DMS53 treated with DMSO at 0.1 percent for 48 hours (cell line): ENCODE results near the gene SLC66A1.

Experiments
- DNase-seq: peaks from one replicate; lab custom pipeline; 2025; ENCODE audit not compliant: unreplicated experiment; lab: John Stamatoyannopoulos, UW

Gene SLC66A1

DNA sequence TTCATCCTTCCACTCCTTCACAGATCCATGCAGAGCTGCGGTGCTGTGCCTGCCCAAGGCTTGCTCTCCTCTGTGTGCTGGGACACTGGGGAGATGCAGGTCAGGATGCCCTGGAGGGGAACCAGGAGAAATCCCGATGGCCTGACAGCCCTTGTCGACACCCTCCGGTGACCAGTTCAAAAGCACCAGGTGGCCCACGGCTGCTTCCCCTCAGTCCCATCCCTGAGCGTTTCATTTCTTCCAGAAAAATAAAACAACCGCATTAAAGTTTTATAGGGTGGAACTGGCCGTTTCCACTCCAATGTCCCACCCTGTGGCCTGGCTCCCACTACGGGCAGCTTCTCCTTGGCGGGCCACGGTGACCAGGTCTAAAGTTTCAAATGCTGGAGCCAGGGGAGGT, 48.3 kb downstream of the SLC66A1 start:
- no peak for DNase-seq

DNA sequence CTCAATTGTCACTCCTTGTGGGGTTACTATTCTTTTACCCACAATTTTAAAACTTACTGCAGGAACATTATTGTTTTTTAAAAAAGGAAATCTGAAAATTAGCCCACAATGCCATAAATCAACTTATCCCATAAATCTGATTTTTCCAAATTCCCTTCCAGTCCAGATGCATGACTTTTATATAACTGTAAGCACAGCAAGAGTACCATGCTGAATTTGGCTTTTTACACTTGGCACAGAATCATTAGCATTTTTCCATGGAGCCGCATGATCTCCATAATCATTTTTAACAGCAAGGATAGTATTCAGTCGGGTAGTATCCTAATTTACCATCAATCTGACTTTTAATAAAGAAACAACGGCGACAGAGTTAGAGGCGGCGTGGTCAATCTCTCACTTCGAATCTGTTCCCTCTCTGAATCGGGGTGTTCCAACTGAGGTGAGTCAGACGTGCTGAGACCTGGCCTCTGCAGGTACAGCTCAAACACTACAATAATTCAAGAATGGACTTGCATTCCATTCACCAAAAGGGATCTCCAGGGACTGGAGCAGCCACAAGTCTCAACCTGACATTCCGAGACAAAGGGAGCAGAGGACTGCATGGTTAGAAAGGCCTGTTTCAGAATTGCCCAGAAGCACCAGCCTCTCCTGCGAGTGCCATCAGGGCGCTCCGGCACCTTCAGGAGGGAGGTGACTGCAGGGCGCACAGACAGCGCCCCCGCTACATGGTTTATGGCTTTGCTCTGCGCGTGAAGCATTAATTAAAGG, 48.9 kb downstream of the SLC66A1 start:
- no peak for DNase-seq

DNA sequence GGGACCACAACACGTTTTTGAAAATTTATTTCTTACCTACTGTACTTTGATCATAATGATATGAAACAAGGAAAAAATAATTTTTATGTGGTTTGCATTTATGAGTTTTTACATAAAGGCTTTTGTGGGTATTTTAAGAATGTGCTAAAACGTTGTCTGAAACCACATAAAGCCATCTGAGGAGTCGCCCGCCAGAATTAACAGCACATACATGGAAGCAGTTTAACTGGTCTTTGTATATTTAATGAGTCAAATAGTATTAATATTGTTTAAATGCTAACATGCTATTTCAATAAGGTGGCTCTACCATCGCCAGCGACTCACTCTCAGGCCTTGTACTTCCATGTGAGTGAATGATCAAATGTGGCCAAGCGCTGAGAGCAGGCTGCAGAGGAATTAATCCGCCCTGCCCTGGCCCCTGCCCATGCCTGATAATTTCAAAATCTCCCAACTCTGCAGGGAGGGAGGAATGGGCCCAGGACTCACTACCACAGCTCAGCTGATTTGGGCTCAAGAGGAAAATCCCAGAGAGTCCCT, 49.6 kb downstream of the SLC66A1 start:
- DNase-seq, result no peak

DNA sequence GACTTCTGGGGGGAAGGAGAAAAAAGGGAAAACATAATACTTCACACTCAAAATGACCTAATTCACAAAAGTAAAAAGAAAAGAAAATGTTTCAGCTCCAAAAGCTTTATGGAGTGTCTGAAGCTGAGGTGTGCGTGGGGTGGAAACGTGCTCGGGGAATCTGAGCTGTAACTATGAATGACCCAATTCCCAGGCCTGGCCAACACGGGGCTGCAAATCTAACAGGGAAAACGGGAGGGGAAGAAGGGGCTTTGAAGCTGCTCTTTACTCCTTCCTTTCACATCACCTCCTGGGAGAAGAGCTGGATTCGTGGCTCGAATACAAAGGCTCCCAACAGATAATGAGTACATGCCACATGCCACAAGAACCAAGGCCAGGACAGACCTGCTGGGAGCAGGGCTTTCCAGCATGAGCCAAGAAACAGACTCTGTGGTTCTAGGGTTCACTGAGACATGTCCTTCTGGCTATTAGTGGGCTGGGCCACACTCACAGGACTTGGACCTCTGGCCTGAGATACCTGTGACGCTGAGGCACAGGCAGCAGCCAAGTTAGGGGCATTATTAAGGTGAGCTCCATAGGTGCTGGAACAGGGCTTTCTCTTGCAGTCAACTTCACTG, 51.5 kb downstream of the SLC66A1 start:
- DNase-seq, result no peak

DNA sequence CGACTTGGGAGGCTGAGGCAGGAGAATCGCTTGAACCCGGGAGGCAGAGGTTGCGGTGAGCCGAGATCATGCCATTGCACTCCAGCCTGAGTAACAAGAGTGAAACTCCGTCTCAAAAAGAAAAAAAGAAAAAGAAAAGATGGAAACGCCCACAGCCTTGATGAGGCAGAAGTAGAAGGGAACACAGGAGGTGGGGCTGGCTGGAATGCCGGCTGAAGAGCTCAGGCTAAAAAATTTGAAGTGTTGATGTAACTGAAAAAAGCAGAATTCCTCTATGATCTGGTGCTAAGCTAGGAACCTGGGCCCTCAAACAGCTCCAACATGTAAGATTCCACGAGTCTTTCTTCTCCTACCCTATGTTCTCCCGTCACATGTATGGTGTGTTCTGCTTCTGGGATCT, 53.6 kb downstream of the SLC66A1 start:
- DNase-seq, result no peak

DNA sequence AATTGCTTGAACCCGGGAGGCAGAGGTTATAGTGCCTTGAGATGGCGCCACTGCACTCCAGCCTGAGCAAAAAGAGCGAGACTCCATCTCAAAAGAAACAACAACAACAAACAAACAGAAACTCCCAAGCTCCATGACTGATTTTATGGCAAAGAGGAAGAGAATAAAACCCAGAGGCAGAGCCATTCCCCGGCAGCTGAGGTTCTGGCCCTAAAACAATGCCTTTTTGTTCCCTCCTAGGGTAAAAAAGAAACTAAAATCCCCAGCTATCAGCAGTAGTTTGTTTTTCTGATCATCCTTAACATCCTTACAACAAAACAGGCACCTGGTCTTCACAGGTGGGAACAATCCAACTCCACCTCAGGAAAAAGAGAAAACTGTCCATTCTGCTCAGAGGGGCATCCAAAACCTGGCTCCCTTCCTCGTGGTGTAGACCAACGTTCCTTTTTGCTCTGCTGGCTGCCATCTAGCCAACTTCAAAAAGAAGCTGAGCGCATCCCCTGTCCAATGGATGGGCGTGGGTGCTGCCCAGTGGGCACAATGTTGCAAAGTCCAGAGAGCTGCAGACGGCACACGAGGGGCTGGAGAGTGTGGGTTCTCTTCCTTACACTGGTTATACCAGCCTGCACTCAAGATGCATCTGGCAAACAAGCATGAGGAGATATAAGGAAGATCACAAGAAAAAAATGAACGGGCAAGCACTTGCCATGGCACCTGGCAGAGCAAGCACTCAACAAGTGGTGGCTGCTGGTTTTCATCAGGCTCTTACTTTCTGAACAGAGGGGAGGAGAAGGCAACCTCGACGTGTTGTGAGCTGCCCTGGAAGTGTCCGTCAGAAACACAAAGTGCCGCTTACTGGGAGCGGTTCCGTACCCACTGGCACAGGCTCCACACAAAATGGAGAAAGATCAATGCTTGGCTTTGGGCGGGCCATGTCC, 54.7 kb downstream of the SLC66A1 start:
- no peak for DNase-seq

DNA sequence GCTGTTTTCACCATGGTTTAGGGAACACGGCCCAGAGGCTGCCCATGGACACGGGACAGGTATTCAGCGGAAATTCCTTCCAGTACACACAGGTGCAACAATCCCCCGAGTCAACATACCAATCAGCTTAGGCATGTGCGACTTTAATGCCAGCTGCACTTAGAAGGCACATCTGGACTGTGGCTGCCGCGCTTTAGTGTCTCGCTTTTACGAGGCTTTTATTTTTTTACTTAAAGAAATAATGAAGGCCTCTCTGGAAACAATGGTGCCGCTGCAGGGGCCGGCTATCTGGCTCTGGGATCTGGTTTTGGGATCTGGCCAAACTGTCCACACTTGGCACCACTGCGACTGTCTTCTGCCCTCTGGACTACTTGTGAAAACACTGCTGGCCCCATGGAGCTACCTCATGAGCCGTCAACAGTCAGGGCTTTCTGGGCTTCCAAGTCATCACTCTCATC, 55.5 kb downstream of the SLC66A1 start:
- DNase-seq, result no peak

DNA sequence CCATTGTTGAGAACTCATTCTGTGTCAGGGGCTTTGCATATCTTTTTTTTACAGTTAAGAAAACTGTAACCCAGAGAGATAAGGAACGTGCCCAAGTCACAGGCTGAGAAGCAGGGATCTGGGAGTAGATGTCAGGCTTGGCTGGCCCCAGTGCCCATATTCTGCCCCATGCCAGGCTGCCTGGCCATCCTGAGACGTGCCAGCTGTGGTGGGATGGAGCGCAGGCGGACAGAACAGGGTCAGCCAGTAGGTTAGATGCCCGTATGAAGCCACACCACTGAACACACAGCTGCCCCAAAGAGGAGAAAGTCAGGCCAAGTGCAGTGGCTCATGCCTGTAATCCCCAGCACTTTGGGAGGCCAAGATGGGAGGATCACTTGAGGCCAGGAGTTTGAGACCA, 55.9 kb downstream of the SLC66A1 start:
- DNase-seq, result no peak

DNA sequence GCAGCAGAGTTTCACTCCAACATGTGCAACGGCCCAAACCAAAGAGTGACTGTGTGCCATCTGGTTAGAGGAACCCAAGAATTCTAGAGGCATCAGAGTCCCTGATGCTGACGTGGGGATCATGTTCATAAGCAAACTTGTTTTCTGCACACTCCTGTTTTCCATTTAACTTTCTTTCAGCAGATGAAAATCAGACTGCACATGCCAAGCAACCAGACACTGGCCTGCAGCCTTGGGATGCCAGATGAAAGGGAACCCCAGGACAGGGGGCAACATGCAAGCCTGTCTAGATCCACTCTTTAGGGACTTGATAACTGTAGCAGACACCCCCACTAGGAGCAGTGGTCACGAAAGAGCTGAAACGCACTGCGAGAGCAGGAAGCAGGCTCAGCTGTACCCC, 56.8 kb downstream of the SLC66A1 start:
- DNase-seq, result no peak

DNA sequence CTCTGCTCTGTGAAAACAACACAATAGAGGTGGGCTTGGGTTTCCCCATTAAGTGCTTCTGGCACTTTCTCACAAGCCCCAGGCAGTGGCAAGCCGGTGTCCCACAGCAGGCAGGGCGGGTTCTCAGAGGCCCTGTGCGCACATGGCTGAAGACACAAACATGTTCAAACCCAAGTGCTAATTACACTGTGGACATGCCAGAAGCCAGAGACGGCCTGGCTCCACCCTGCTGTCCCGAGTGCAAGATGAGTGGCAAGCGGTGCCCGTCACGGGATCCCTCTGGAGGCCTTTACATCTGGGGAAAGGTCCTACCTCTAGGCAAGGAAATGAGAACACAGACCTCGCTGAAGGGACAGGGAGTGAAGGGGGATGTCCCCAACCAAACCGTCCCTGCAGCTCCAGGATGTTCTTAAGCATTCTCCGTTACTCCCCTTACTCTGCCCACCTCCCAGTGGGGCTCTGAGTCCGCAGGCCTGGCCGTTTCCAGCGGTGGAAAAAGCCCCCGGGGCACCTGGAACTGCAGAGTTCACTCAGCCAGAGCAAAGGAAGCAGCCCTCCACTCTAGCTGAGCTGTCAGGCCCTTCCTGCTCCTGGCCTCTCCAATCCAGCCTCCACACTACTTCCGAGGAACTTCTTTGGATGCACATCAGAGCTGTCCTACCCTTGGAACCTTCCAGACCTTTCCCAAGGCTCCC, 57.4 kb downstream of the SLC66A1 start:
- no peak for DNase-seq

DNA sequence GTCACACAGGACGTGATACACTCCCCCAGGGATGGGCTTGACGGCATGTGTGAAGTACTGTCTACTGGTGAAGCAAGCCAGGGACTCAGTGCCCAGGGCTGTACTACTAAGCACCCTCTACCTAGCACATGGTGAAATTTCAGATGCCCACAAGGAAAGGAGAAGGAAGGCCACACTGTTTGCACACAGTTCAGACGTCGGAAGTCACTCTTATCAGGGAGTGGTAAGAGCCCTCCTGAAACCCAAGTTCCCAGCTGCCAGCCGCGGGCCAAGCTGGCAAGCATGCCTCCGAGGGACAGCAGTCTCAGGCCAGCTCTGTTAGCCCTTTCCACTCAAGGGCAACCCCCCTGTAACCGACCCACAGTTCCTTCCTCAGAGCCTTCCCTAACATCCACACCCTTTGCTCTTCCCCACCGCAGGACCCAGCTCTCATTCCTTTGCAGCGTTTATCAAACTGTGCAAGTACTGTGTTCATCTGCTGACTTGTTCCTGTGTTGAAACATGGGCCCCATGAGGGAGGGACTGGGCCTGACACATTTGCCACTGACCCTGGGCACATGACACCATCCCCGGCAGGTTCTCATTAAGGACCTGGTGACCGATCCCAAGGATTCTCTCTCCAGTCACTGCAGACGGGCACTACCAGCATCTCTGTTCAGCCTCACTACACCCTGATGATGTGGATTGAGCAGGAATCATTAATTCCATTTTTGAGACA, 58.5 kb downstream of the SLC66A1 start:
- no peak for DNase-seq

DNA sequence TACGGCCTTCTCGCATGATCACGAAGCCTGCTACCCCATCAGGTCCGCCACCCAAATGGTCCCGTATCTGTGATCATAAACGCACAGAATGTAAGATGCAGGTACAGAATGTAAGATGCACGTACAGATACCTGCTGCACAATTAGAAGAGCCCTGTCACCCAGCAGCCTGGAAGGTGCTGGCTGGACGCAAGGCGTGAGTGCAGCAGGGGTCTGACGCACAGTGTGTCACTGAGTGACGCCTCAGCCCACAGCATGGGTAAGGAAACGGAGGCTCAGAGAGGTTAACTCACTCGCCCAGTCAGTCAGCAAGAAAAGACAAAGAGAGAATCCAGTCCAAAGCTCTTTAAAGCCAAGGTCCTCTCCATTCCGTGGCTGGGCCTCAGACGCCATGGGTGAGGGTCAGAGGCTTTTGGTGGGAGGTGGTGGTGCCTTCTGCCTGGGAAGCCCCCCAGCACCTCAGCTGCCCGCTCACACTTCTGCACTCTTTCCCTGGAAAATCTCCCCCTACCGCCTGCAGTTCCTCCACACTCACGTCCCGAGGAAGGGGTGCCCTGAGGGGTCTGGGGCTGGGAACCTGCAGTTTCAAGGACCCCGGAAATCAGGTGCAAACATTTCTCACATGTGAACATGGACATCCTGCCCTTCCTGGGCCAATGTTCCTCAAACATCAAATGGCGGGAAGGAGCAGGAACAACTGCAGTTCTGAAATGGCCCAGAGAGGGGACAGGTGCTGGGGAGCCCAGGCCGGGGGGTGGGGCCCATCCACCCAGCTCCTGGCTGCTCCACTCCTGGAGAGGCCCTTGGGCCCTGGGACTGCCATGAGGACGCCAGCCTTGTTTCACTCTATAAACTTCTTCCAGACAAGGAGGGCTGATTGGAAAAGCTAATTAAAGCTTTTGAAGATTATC, 59.4 kb downstream of the SLC66A1 start:
- no peak for DNase-seq

DNA sequence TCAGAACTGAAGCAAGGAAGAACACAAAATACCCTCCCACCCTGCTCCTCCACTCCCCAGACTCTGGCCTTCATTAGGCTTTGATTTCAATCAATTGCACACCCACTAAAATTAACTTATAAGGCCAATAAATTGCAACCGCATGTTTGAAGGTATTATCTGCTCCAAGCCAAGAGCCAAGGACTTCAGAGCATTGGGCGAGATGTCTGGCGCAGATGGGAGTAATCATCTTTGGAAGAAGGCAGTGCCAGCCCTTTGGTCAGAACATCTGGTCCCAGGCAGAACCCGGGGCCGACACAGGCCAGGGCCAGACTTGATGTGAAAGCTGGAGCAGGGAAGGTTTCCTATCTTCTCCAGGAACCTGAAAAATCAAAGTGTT, 60.0 kb downstream of the SLC66A1 start:
- DNase-seq, result no peak

DNA sequence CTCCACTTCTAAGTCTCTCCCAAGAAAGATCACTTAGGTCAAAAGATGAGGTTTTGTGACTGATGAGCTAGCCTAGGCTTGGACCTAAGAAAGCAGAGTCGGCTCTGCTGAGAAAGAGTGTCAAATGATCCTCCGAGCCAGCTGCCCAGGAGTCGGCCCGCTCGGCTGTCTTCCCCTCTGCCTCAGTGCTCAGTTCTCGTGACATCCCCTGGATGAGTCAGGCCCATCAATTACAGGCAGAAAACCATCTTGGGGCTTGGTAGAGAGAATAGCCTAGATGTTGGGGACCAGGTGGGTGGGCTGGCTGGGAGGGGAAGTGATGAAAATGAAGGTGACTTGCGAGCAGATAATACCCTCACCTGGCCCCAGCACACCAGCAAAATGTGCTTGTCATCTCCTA, 60.5 kb downstream of the SLC66A1 start:
- no peak for DNase-seq

DNA sequence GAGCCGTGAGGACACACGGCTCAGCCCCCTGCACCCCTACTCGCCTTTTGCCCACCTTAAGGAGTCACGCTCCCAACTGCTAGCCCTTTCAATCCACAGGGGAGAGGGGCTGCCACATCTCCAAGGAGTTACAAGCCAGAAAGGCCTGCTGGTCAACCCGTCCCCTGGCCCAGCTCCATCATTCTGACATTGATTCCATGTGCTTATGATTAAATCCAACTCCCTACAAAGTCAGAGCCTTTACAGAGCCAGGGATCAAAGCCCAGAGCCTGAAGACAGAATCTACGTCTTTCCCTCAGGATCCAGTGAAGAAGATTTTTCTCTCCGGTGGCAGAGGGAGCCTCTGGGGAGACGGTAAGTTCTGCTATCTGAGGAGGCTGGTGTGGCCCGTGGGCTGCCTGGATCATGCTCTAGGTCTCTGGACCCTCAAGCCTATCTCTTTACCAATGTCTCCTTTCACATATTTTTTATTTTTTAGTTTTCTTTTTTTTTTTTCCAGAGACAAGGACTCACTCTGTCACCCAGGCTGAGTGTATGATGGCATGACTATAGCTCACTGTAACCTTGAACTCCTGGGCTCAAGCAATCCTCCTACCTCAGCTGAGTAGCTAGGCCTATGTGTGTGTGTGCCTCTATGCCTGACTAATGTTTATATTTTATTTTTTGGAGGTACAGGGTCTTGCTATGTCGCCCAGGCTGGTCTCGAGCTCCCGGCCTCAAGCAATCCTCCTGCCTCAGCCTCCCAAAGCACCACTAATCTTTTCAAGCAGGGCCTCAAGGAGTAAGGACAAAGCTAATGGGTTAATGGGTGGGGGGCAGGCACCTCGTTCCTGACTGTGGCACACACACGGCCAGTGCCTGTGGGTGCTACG, 61.3 kb downstream of the SLC66A1 start:
- no peak for DNase-seq

DNA sequence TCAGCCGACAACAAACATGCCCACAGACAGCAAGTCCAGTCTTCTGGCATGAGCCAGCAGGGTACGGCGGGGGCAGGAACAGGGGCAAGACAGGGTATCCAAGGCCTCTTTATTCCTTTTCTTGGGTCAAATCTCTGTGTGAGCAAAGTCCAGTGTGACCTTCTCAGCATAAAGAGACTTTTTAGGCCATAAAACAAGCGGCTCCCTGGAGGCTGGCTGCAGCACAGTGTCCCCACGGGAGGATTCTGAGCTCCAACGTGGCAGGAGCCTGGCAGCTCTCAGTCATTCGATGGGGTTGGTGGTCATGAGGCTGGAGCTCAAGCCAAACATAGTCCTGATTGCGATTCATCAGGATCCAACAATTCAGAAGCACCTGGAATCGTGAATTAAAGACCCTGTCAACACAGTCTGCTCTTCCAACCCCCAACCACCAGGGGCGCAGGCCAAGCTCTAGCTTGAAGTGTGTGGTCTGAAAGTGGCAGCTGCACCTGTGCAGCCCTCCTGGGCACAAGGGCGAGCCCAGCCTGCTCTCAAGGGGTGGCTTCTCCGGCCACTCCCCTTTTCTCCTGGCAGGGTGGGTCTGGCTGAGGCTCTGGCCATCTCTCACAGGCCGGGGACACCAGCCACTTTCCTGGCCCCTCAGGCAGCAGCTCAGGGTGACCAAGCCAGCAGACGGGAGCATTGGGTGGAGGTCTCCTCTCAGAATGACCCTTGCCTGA, 62.1 kb downstream of the SLC66A1 start:
- DNase-seq, result no peak

DNA sequence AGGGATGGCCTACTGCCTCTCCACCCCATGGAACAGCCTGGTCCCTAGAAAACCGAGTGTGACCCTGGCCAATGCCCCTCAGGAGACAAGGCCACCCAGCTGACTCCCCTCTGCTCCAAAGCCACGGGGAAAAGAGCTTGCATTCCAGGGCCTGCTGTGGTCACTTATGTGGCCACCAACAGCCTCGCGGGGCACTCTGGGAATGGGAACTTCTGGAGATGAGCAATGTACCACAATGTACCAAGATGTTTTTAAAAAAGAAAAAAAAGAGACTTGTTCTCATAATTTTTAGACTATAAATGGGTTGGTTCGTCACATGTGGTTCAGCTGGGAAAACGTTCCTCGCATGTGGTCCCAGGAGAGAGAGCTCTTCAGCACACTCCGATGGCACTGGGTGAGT, 62.8 kb downstream of the SLC66A1 start:
- no peak for DNase-seq
